NT2/D1 (cell line): ENCODE data around the gene DPPA4.
"Not testable (repeated sequence)": the region's sequence is repeated elsewhere in the genome, so short reads cannot be mapped to it uniquely, and the experiment has no call there.

Source experiments
- DNase-seq: peaks from one replicate; pipeline ENCODE4 v3.0.0-alpha.2; 2011; ENCODE audit warnings: low read depth, low spot score
- H3K27me3 ChIP-seq: 2 replicates; pipeline ENCODE4 v1.6.0; 2011; ENCODE audit warnings: mild to moderate bottlenecking; ENCODE audit not compliant: insufficient read length, insufficient read depth
- H3K36me3 ChIP-seq: 2 replicates; pipeline ENCODE4 v1.6.1; 2011; ENCODE audit warnings: mild to moderate bottlenecking, low read length, mixed read lengths; ENCODE audit not compliant: insufficient read depth, insufficient read length
- H3K4me1 ChIP-seq: 2 replicates; pipeline ENCODE4 v1.5.1; 2011; ENCODE audit not compliant: insufficient read depth, insufficient read length
- H3K4me3 ChIP-seq: 2 replicates; pipeline ENCODE4 v1.5.1; 2011; ENCODE audit warnings: low read depth; ENCODE audit not compliant: insufficient read length
- H3K9ac ChIP-seq: 2 replicates; pipeline ENCODE4 v1.6.0; 2011; ENCODE audit warnings: low read depth; ENCODE audit not compliant: insufficient read length
- H3K9me3 ChIP-seq: 2 replicates; pipeline ENCODE4 v1.5.1; 2011; ENCODE audit warnings: mild to moderate bottlenecking, low read length; ENCODE audit not compliant: insufficient read depth
- SUZ12 ChIP-seq: IDR thresholded peaks from 2 replicates; pipeline ENCODE4 v1.6.1; 2011; ENCODE audit not compliant: insufficient read length, insufficient read depth; ENCODE audit errors: extremely low read depth
- YY1 ChIP-seq: IDR thresholded peaks from 2 replicates; pipeline ENCODE4 v1.6.1; 2011; ENCODE audit not compliant: insufficient read length, insufficient read depth
- ZNF274 ChIP-seq: IDR thresholded peaks from 2 replicates; pipeline ENCODE4 v1.6.1; 2011; ENCODE audit warnings: mild to moderate bottlenecking, low read depth, low read length

Gene DPPA4, protein sequence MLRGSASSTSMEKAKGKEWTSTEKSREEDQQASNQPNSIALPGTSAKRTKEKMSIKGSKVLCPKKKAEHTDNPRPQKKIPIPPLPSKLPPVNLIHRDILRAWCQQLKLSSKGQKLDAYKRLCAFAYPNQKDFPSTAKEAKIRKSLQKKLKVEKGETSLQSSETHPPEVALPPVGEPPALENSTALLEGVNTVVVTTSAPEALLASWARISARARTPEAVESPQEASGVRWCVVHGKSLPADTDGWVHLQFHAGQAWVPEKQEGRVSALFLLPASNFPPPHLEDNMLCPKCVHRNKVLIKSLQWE

GRCh38 chr3:109337393-109337792, at the start of gene DPPA4:
Gene DPPA4 (minus strand): TSS chr3:109337546. CDS start chr3:109337517, 29 bp downstream.
- no peak for TF ChIP-seq SUZ12
- peak; percentile 83 for TF ChIP-seq YY1
- TF ChIP-seq ZNF274: no peak
- peak within 1 kb of the TSS; percentile 76 for H3K4me3 ChIP-seq
- H3K9me3 ChIP-seq: no peaks in the 10 kb centered on the region
- peaks cover 45% of the 10 kb centered on the region for H3K36me3 ChIP-seq
- H3K4me1 ChIP-seq: no peaks in the 10 kb centered on the region
- H3K9ac ChIP-seq: peak within 1 kb of the TSS; percentile 80
- H3K27me3 ChIP-seq: no peaks in the 10 kb centered on the region
- peak; percentile 87 for DNase-seq

GRCh38 chr3:109385442-109386318, 48.3 kb upstream of the DPPA4 start:
- H3K9me3 ChIP-seq: no peaks in the 10 kb centered on the region
- no peak overlapping the region for H3K4me3 ChIP-seq
- H3K9ac ChIP-seq: no peak overlapping the region
- H3K4me1 ChIP-seq: no peaks in the 10 kb centered on the region
- TF ChIP-seq YY1 (no peak), ZNF274 (no peak), SUZ12 (no peak)
- H3K36me3 ChIP-seq: no peaks in the 10 kb centered on the region
- no peaks in the 10 kb centered on the region for H3K27me3 ChIP-seq
- no peak for DNase-seq

- Histone ChIP-seq H3K36me3 (no peaks in the 10 kb centered on the region), H3K9me3 (no peaks in the 10 kb centered on the region), H3K4me1 (no peaks in the 10 kb centered on the region), H3K9ac (no peak overlapping the region), H3K4me3 (no peak overlapping the region), H3K27me3 (no peaks in the 10 kb centered on the region)
- DNase-seq: no peak
- no peak for TF ChIP-seq YY1
- no peak for TF ChIP-seq SUZ12
- no peak for TF ChIP-seq ZNF274
Observed at GRCh38 chr3:109384164-109384563, 46.8 kb upstream of the DPPA4 start.

DNA sequence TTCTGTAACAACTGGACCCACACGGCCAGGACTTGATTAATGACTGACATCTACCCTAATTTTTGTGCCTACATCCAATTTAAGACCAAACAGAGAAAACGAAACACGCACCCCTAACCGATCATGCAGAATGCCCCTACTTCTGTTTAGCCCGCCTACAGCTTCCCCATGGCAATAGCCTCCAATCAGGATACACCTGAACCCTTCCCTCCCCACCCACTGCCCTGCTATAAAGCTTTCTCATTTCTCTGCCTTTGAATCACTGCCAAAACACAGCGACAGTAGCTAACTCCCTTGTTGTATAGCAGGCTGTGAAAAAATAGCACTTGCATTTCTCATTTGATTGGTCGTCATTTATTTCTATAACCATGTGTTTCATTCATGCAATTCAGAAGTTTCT, 45.2 kb upstream of the DPPA4 start:
- no peak for DNase-seq
- no peak overlapping the region for H3K4me3 ChIP-seq
- H3K36me3 ChIP-seq: no peaks in the 10 kb centered on the region
- H3K9ac ChIP-seq: no peak overlapping the region
- TF ChIP-seq SUZ12 (no peak), ZNF274 (no peak), YY1 (no peak)
- no peaks in the 10 kb centered on the region for H3K4me1 ChIP-seq
- no peaks in the 10 kb centered on the region for H3K27me3 ChIP-seq
- no peaks in the 10 kb centered on the region for H3K9me3 ChIP-seq

DNA sequence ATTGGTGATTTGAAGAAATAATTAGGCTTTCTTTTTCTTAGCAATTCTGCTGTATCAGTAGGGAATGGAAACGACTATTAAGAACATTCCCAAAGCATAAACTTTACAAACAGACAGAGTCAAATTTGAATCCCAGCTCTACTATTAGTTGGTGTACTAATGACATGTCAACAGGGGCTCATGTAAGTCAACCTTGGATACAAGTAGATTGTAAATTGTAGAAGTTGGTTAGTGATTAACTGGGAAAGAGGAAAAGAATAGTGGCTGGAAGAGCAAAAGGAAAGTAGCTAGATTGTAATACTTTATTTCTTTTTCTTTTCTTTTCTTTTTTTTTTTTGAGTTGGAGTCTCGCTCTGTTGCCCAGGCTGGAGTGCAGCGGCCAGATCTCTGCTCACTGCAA, 38.6 kb upstream of the DPPA4 start:
- H3K9ac ChIP-seq: no peak overlapping the region
- DNase-seq: no peak
- TF ChIP-seq YY1: no peak
- no peaks in the 10 kb centered on the region for H3K27me3 ChIP-seq
- no peaks in the 10 kb centered on the region for H3K4me1 ChIP-seq
- H3K9me3 ChIP-seq: no peaks in the 10 kb centered on the region
- H3K36me3 ChIP-seq: no peaks in the 10 kb centered on the region
- H3K4me3 ChIP-seq: no peak overlapping the region

- not testable (repeated sequence) for H3K4me1 ChIP-seq, DNase-seq, H3K9ac ChIP-seq
Observed at GRCh38 chr3:109374434-109374833, 37.1 kb upstream of the DPPA4 start.

DNA sequence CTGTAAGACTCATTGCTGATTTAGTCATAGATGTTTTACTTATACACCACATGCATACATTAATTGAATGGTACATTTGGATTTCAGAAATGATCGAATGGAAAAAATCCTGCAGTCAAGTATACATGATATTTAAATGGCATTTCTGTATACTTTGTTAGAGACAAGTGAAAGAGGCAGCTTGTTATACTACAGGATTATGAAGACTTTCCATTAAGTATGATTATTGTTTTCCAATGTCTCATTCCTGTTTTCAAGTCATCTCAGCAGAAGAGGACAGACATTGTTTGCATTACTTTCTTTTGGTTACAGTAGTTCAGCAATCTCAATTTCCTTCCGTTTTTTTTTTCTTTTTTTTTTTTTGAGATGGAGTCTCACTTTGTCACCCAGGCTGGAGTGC, 36.6 kb upstream of the DPPA4 start:
- no peak overlapping the region for H3K9ac ChIP-seq
- H3K36me3 ChIP-seq: no peaks in the 10 kb centered on the region
- TF ChIP-seq SUZ12 (no peak), ZNF274 (no peak), YY1 (no peak)
- no peaks in the 10 kb centered on the region for H3K4me1 ChIP-seq
- no peaks in the 10 kb centered on the region for H3K9me3 ChIP-seq
- no peak for DNase-seq
- H3K4me3 ChIP-seq: no peak overlapping the region
- H3K27me3 ChIP-seq: no peaks in the 10 kb centered on the region

More at GRCh38 chr3:109374434-109374833, 37.1 kb upstream of the DPPA4 start:
- H3K36me3 ChIP-seq, H3K27me3 ChIP-seq, H3K9me3 ChIP-seq, H3K4me3 ChIP-seq: not testable (repeated sequence)
